Measurements from ENCODE around the gene ALDH3B1. TPM values are rescaled to one million over a fixed set of nuclear protein-coding genes. Genes with fewer than 3 reads are reported as not detected.

The ALDH3B1 gene
- total and polyA plus RNA-seq, 9 of the 15 experiments (the other 6 are each of a cell fraction or from before 2014, with no cell fraction given): 0.01 to 0.35 (median 0.07) TPM; not detected in 2

- Histone ChIP-seq H3K79me2 (ENCODE audit: control insufficient read depth, insufficient read depth, low read length) (no peaks in the 10 kb centered on the region), H4K20me1 (replicated peaks; ENCODE audit: control insufficient read depth, insufficient read depth, low read length) (peaks cover 3% of the 10 kb centered on the region; the same call in 1 of the 2 replicates), H3K27me3 (ENCODE audit: control insufficient read depth in 2 of 2, insufficient read depth in 2 of 2, low read length in 2 of 2) (no peaks in the 10 kb centered on the region), H3K4me1 (replicated peaks in 1 of 2; ENCODE audit: control insufficient read depth in 2 of 2, insufficient read depth in 2 of 2, low read length in 2 of 2) (peaks cover 22 to 63% of the 10 kb centered on the region in 2 experiments), H3K9ac (ENCODE audit: insufficient read depth in 1 of 2, low read depth in 2 of 2, low read length in 2 of 2) (peak overlapping the region in 1 of 2 experiments; percentile 60; a peak in 2 of 4 replicates), H3K27ac (ENCODE audit: extremely low read depth, low read depth, low read length) (no peak overlapping the region), H3K4me2 (ENCODE audit: insufficient read depth, low read length) (no peak overlapping the region), H3K4me3 (no peak overlapping the region), H2AFZ (ENCODE audit: low read depth, low read length) (no peak overlapping the region), H3K9me3 (replicated peaks; ENCODE audit: control insufficient read depth, insufficient read depth, low read depth, low read length) (no peaks in the 10 kb centered on the region), H3K9me1 (ENCODE audit: control insufficient read depth, insufficient read depth, low read length) (no peaks in the 10 kb centered on the region), H3K36me3 (ENCODE audit: control insufficient read depth, insufficient read depth, low read length) (no peaks in the 10 kb centered on the region)
- CTCF ChIA-PET (ENCODE audit: low intra/inter-chr PET ratio): no interaction called here
- WGBS (ENCODE audit: insufficient coverage, low coverage, missing lambda C conversion rate): 28% methylated on average over 12 of the region's 14 CpGs
- DNase-seq (ENCODE audit: extremely low read depth in 1 of 4, low spot score in 3 of 4) (no peak), FAIRE-seq (no peak), ATAC-seq (no peak)
- intact Hi-C loops (cut with micrococcal nuclease) (no loop called here), in situ Hi-C loops (cut with MboI) (no loop called here)
- TF ChIP-seq ZNF780A (CRISPR knock-in tag; IDR thresholded peaks at IDR 0.05) (no peak), CBFA2T3 (IDR thresholded peaks at IDR 0.05) (no peak), BCOR (IDR thresholded peaks at IDR 0.05) (peak; percentile 40; the same call in 1 of the 2 replicates), RBM25 (IDR thresholded peaks at IDR 0.05; ENCODE audit: low read depth, low read length, severe bottlenecking) (peak; percentile 82)
- POLR2A ChIA-PET: interaction anchor here (0.6 kb wide), 1 partner anchor 941 kb away, joined by 3 read pairs; no protein-coding TSS in a partner anchor
- BruUV-seq (replicated peaks): no TSS peak
These were observed 3.6 kb downstream of the ALDH3B1 start for GRCh38 chr11:68013611-68014156.

- Histone ChIP-seq H3K36me3 (ENCODE audit: control insufficient read depth, insufficient read depth, low read length) (no peaks in the 10 kb centered on the region), H3K27ac (ENCODE audit: extremely low read depth, low read depth, low read length) (no peak overlapping the region), H3K9me1 (ENCODE audit: control insufficient read depth, insufficient read depth, low read length) (no peaks in the 10 kb centered on the region), H3K9ac (ENCODE audit: insufficient read depth in 1 of 2, low read depth in 2 of 2, low read length in 2 of 2) (peak overlapping the region in 1 of 2 experiments; percentile 36; a peak in 2 of 4 replicates), H3K9me3 (replicated peaks; ENCODE audit: control insufficient read depth, insufficient read depth, low read depth, low read length) (no peaks in the 10 kb centered on the region), H3K4me1 (replicated peaks in 1 of 2; ENCODE audit: control insufficient read depth in 2 of 2, insufficient read depth in 2 of 2, low read length in 2 of 2) (peaks cover 16 to 65% of the 10 kb centered on the region in 2 experiments), H2AFZ (ENCODE audit: low read depth, low read length) (no peak overlapping the region), H4K20me1 (replicated peaks; ENCODE audit: control insufficient read depth, insufficient read depth, low read length) (peaks cover 3% of the 10 kb centered on the region; the same call in 1 of the 2 replicates), H3K4me2 (ENCODE audit: insufficient read depth, low read length) (no peak overlapping the region), H3K4me3 (no peak overlapping the region), H3K79me2 (ENCODE audit: control insufficient read depth, insufficient read depth, low read length) (no peaks in the 10 kb centered on the region), H3K27me3 (ENCODE audit: control insufficient read depth in 2 of 2, insufficient read depth in 2 of 2, low read length in 2 of 2) (no peaks in the 10 kb centered on the region)
- ATAC-seq (no peak), DNase-seq (ENCODE audit: extremely low read depth in 1 of 4, low spot score in 3 of 4) (no peak), FAIRE-seq (no peak)
- WGBS (ENCODE audit: insufficient coverage, low coverage, missing lambda C conversion rate): 8% methylated on average over 14 of the region's 16 CpGs
- in situ Hi-C loops (cut with MboI) (no loop called here), intact Hi-C loops (cut with micrococcal nuclease) (no loop called here)
- BruUV-seq (replicated peaks): no TSS peak
- ChIA-PET POLR2A (interaction anchor here (0.6 kb wide), 2 partner anchors 16 to 941 kb away, joined by 3 read pairs; partner anchors contain the start of gene NDUFS8), CTCF (ENCODE audit: low intra/inter-chr PET ratio) (no interaction called here)
- TF ChIP-seq ZNF764 (CRISPR knock-in tag; IDR thresholded peaks at IDR 0.05; ENCODE audit: low read depth) (no peak), ZFP36 (IDR thresholded peaks at IDR 0.05; ENCODE audit: low read depth, low read length, partially characterized antibody) (peak; percentile 99), ZNF584 (CRISPR knock-in tag; IDR thresholded peaks at IDR 0.05; ENCODE audit: low read depth) (no peak), ZNF436 (CRISPR knock-in tag; IDR thresholded peaks at IDR 0.05) (peak; percentile 69; the same call in 1 of the 2 replicates), ZNF277 (CRISPR knock-in tag; IDR thresholded peaks at IDR 0.05; ENCODE audit: borderline replicate concordance) (no peak), BCOR (IDR thresholded peaks at IDR 0.05) (peak; percentile 72), PURB (CRISPR knock-in tag; IDR thresholded peaks at IDR 0.05; ENCODE audit: low read depth) (no peak), PTBP1 (IDR thresholded peaks at IDR 0.05; ENCODE audit: low read depth, low read length) (0 out of 2 replicates have a peak, but pooled peaks have one; percentile 36), NFIC (IDR thresholded peaks at IDR 0.05) (0 out of 2 replicates have a peak, but pooled peaks have one; percentile 17), HMG20B (CRISPR knock-in tag; IDR thresholded peaks at IDR 0.05) (no peak)
These were observed 4.2 kb downstream of the ALDH3B1 start for GRCh38 chr11:68014157-68014946.

Data from K562 (cell line).